Measurements from ENCODE around the gene PARD3.
A peak's percentile ranks its signal among the peaks of the same experiment; 100 is the strongest.

PARD3 gene

DNA sequence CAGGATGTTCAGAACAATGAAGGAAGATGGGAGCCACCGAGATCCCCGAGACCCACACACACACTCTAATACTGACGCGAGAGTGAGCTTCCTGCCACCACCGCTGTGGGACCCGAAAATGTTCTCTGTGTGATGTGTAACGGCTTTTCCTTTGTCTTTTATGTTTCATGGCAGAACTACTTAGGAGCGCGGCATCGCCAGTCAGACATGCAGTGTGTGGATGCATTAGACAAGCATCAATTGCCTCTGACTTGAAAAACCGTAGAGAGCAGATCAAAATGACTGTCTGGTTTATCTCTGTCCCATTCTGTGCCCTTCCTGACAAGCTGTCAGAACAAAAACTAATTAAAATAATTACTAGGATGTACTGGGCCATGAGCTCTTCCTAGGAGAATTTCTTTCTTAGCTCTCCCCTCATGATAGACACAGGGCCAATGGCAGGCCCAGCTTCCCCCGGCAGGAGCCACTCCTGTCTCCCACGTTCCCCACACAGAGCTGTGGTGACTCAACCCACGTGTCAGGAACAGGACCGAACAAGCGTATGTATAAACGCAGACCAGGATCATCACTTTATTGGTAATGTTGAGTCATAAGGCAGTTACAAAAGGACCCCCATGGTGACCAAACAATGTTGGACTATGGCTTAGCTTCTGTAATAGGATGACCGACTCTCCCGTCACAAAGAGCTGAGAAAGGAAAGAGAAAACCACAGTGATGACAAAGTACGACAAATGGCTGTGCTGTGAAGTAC lies 705.0 kb downstream of the PARD3 start:
- DNase-seq (ENCODE audit: low read depth): peak; percentile 98
- TF ChIP-seq, protein P1, sequence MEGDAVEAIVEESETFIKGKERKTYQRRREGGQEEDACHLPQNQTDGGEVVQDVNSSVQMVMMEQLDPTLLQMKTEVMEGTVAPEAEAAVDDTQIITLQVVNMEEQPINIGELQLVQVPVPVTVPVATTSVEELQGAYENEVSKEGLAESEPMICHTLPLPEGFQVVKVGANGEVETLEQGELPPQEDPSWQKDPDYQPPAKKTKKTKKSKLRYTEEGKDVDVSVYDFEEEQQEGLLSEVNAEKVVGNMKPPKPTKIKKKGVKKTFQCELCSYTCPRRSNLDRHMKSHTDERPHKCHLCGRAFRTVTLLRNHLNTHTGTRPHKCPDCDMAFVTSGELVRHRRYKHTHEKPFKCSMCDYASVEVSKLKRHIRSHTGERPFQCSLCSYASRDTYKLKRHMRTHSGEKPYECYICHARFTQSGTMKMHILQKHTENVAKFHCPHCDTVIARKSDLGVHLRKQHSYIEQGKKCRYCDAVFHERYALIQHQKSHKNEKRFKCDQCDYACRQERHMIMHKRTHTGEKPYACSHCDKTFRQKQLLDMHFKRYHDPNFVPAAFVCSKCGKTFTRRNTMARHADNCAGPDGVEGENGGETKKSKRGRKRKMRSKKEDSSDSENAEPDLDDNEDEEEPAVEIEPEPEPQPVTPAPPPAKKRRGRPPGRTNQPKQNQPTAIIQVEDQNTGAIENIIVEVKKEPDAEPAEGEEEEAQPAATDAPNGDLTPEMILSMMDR (conservative IDR thresholded peaks at IDR 0.05; ENCODE audit: control insufficient read depth, insufficient read depth, low read depth, low read length): no peak
- no peak overlapping the region for H3K4me3 ChIP-seq (ENCODE audit: control insufficient read depth, low read depth, low read length)

- H3K4me3 ChIP-seq (ENCODE audit: control insufficient read depth, low read depth, low read length): no peak overlapping the region
- DNase-seq (ENCODE audit: low read depth): no peak
- TF ChIP-seq, protein P1 (conservative IDR thresholded peaks at IDR 0.05; ENCODE audit: control insufficient read depth, insufficient read depth, low read depth, low read length): no peak
Measured at GRCh38 chr10:34109495-34109894, 705.6 kb downstream of the PARD3 start.

DNA sequence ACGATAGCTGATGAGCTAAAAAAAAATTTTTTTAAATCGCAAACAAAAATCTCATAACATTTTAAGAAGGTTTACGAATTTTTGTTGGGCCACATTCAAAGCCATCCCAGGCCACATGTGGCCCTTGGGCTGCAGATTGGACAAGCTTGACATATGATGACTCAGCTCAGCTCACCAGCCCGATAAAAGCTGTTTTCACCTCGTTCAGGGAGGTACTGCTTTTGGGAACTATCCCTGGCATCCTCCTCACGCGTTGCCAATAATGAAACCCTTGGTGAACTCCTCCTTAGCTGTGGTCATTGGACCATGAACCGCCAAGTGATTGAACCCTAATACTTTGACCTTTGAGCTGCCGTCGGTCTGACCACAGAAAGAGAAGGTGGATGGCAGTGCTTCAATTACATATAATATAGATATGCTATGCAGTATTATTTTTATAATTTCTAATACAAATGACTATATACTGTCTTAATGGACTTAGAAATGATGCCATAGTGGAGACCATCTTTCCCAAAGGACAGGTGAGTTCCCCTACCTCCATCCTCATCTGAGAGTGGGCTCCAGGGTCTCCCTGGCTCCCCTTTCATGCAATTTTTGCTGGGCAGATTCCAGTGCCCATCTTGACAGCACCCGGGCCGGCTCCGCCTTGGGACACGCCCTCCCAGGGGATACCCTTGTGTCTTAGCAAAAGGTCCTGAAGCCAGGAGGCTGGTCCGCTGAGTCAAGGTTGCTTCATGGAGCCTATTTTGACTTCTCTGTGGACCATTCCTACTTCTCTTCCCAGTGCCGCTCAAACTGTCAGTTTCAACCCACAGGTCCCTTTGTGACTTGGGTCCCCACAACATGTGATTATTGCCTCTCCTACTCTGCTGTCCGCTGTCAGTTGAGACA lies 707.2 kb downstream of the PARD3 start:
- no peak overlapping the region for H3K4me3 ChIP-seq (ENCODE audit: control insufficient read depth, low read depth, low read length)
- DNase-seq (ENCODE audit: low read depth): no peak
- TF ChIP-seq, protein P1 (conservative IDR thresholded peaks at IDR 0.05; ENCODE audit: control insufficient read depth, insufficient read depth, low read depth, low read length): no peak

DNA sequence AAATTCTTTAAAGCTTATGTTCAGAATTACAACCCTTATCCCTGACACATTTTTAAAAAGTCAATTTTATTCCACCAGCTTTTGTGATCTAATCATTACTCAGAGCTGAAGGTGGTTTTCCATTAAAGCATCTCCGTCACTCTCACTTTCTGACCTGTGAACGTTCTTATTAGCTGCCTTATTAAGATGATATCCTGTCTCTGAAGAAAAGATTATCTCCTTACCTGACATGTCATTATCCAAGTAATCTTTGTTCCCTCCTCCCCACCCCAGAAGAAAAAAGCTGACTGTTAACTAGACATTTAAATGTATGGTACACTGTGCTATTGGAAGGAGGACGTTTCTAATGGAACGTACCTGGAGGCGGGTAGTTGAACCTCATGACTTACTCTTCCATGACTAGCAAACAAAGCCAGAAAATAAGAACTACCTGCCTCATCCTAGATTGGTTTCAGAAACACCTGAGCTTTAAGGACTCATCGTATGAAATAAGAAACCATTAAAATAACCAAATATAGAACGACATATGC lies 708.7 kb downstream of the PARD3 start:
- TF ChIP-seq, protein P1 (conservative IDR thresholded peaks at IDR 0.05; ENCODE audit: control insufficient read depth, insufficient read depth, low read depth, low read length): no peak
- DNase-seq (ENCODE audit: low read depth): no peak
- H3K4me3 ChIP-seq (ENCODE audit: control insufficient read depth, low read depth, low read length): no peak overlapping the region

DNA sequence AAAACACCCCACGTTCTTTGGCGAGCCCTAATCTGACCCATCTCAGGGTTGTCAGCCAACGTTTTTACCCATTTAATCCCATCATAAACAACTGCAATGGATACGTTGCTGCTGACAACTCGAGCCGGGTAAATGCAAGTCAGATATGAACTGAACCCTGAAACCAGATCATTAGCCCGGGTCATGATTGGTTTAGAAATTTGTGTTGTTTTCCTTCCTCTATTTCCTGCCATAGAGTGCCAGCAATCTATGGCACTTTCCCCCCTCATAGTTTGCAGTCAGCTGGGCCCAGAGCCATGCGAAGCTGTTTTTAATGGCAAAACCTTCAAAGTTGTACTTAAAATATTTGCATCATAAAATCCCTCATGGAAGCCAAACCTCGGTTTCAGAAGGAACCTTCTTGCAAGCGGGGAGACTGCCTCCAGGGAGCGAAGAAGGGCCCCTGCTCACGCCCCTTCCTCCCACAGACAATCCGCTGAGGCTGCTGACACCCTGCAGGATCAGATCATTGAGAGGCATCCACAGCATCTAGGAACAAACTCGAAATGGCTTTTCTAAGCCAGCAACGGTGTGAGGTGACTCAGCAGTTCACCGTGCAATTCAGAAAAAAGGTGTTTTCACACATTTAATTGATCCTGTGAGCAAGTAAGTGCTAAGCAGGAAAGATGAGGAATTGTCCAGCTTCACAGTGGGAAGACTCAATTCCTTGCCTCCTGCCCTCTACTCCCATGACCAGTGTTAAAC lies 710.1 kb downstream of the PARD3 start:
- H3K4me3 ChIP-seq (ENCODE audit: control insufficient read depth, low read depth, low read length): no peak overlapping the region
- TF ChIP-seq, protein P1 (conservative IDR thresholded peaks at IDR 0.05; ENCODE audit: control insufficient read depth, insufficient read depth, low read depth, low read length): no peak
- no peak for DNase-seq (ENCODE audit: low read depth)

- DNase-seq (ENCODE audit: low read depth): peak; percentile 92
- H3K4me3 ChIP-seq (ENCODE audit: control insufficient read depth, low read depth, low read length): no peak overlapping the region
- TF ChIP-seq, protein P1 (conservative IDR thresholded peaks at IDR 0.05; ENCODE audit: control insufficient read depth, insufficient read depth, low read depth, low read length): no peak
Measured at GRCh38 chr10:34102893-34103506, 712.1 kb downstream of the PARD3 start.

All from fibroblast of mammary gland (primary cell).